Activated CD4-positive, alpha-beta T cell treated with anti-CD3 and anti-CD28 coated beads, Interleukin-2, amount 50 U/mL, for 16 hours (primary cell): ENCODE data around the gene INPP5F.
"Not testable (repeated sequence)": the region's sequence is repeated elsewhere in the genome, so short reads cannot be mapped to it uniquely, and the experiment has no call there.

Source experiments
- DNase-seq: peaks from one replicate; pipeline ENCODE4 v3.0.0-alpha.2; 2020

Gene INPP5F

GRCh38 chr10:119742947-119743648 lies 17.2 kb downstream of the INPP5F start:
- DNase-seq = no peak

GRCh38 chr10:119747940-119748339 lies 22.1 kb downstream of the INPP5F start:
- DNase-seq = no peak

- DNase-seq = no peak
Observed at GRCh38 chr10:119748871-119749270, 23.0 kb downstream of the INPP5F start.

GRCh38 chr10:119749455-119749854 lies 23.6 kb downstream of the INPP5F start:
- no peak for DNase-seq

- DNase-seq = peak; percentile 72
Observed at GRCh38 chr10:119750391-119751230, 24.8 kb downstream of the INPP5F start.

GRCh38 chr10:119753309-119753708 lies 27.5 kb downstream of the INPP5F start:
- no peak for DNase-seq

- no peak for DNase-seq
Observed at GRCh38 chr10:119754085-119754484, 28.2 kb downstream of the INPP5F start.

- no peak for DNase-seq
Observed at GRCh38 chr10:119754936-119755335, 29.1 kb downstream of the INPP5F start.

GRCh38 chr10:119755446-119755845 lies 29.6 kb downstream of the INPP5F start:
- DNase-seq = no peak

- no peak for DNase-seq
Observed at GRCh38 chr10:119758448-119759195, 32.8 kb downstream of the INPP5F start.

- no peak for DNase-seq
Observed at GRCh38 chr10:119759832-119760231, 34.0 kb downstream of the INPP5F start.

GRCh38 chr10:119761106-119761505 lies 35.3 kb downstream of the INPP5F start:
- no peak for DNase-seq

- no peak for DNase-seq
Observed at GRCh38 chr10:119762035-119762434, 36.2 kb downstream of the INPP5F start.

- DNase-seq = peak; percentile 43
Observed at GRCh38 chr10:119762805-119763798, 37.3 kb downstream of the INPP5F start.

GRCh38 chr10:119768455-119769094 lies 42.7 kb downstream of the INPP5F start:
- DNase-seq = no peak

GRCh38 chr10:119769886-119770285 lies 44.0 kb downstream of the INPP5F start:
- no peak for DNase-seq

- DNase-seq = no peak
Observed at GRCh38 chr10:119770928-119771327, 45.1 kb downstream of the INPP5F start.

GRCh38 chr10:119772334-119772733 lies 46.5 kb downstream of the INPP5F start:
- no peak for DNase-seq

- DNase-seq = not testable (repeated sequence)
Observed at GRCh38 chr10:119773041-119773440, 47.2 kb downstream of the INPP5F start.

GRCh38 chr10:119775529-119775928 lies 49.7 kb downstream of the INPP5F start:
- no peak for DNase-seq

- DNase-seq = no peak
Observed at GRCh38 chr10:119776536-119776935, 50.7 kb downstream of the INPP5F start.

- DNase-seq = no peak
Observed at GRCh38 chr10:119777686-119778085, 51.8 kb downstream of the INPP5F start.
